A549 (cell line): ENCODE data around the gene EMC6. TPM values are rescaled to one million over a fixed set of nuclear protein-coding genes. Genes with fewer than 3 reads are reported as not detected.

Experiments used
- ATAC-seq, 2 experiments: fragments of 200-7000 bp in 1 of 2; fragments of >200 bp in 1 of 2; cut with Nextera tagmentation in 1 of 2; cut with Tn5 transposase in 1 of 2; 3 replicates each; pipeline versions ENCODE4 v1.8.0 to v1.9.1; 2018 to 2020; ENCODE audit warnings: mild to moderate bottlenecking in 1 of 2, moderate library complexity in 1 of 2
- CTCF ChIA-PET: fragments of 300-600 bp; sonication (Branson Sonifier 250); formaldehyde crosslinking; extraction: SDS; loops from one replicate; lab custom pipeline; 2021; ENCODE audit warnings: antibody characterized with exemption, inconsistent platforms; lab: Yijun Ruan, JAX
- POLR2A ChIA-PET: fragments of 350-600 bp; formaldehyde crosslinking; extraction: SDS; loops from one replicate; lab custom pipeline; 2021; ENCODE audit warnings: antibody characterized with exemption, inconsistent platforms; lab: Yijun Ruan, JAX
- DNase-seq, 2 experiments: peaks; one replicate each; pipeline versions ENCODE4 v3.0.0 to v3.0.0-alpha.2; 2011 to 2016; ENCODE audit warnings: low read depth in 1 of 2, low spot score in 1 of 2
- FAIRE-seq: peaks from 2 replicates; lab custom pipeline; 2011; peaks lifted over from hg19 to GRCh38; lab: Jason Lieb, UNC
- H3K27ac ChIP-seq, 2 experiments: fragments of >200 bp; sonication (Bioruptor Twin); formaldehyde crosslinking; 3 replicates each; pipeline ENCODE4 v1.5.1; 2016 to 2017
- H3K4me1 ChIP-seq: fragments of >200 bp; sonication (Bioruptor Twin); formaldehyde crosslinking; 3 replicates; pipeline ENCODE4 v1.6.1; 2016
- H3K4me2 ChIP-seq: fragments of >200 bp; sonication (Bioruptor Twin); formaldehyde crosslinking; 3 replicates; pipeline ENCODE4 v1.6.1; 2016
- H3K4me3 ChIP-seq: fragments of >200 bp; sonication (Bioruptor Twin); formaldehyde crosslinking; 3 replicates; pipeline ENCODE4 v1.5.1; 2016
- H3K9me3 ChIP-seq: fragments of >200 bp; sonication (Bioruptor Twin); formaldehyde crosslinking; 3 replicates; pipeline ENCODE4 v1.6.1; 2016
- BCL3 ChIP-seq: fragments of >200 bp; sonication (Bioruptor Twin); formaldehyde crosslinking; IDR thresholded peaks from 3 replicates; pipeline ENCODE4 v1.6.1; 2016
- CBX8 ChIP-seq: fragments of 200-600 bp; sonication (generic); IDR thresholded peaks from 2 replicates; pipeline ENCODE4 v1.6.1; 2016
- E2F6 ChIP-seq: IDR thresholded peaks from 2 replicates; pipeline ENCODE4 v1.6.1; 2012; ENCODE audit warnings: low read depth, borderline replicate concordance
- FOSL2 ChIP-seq, 2 experiments: fragments of 450-650 bp in 1 of 2; fragments of >200 bp in 1 of 2; sonication (Bioruptor Twin) in 1 of 2; formaldehyde crosslinking; IDR thresholded peaks; 2 replicates each; pipeline versions ENCODE4 v1.5.0 to v1.6.1; 2016 to 2020; ENCODE audit warnings: mild to moderate bottlenecking in 1 of 2, moderate library complexity in 1 of 2
- HDAC2 ChIP-seq: fragments of 200-600 bp; sonication (generic); IDR thresholded peaks from 2 replicates; pipeline ENCODE4 v1.6.1; 2016
- HOXB13 ChIP-seq: fragments of 250-450 bp; sonication (Bioruptor Pico); IDR thresholded peaks from 2 replicates; pipeline ENCODE4 v1.5.0; 2020; ENCODE audit warnings: low read depth, mild to moderate bottlenecking, moderate library complexity
- HOXB5 ChIP-seq: fragments of 250-450 bp; sonication (Bioruptor Pico); IDR thresholded peaks from 2 replicates; pipeline ENCODE4 v1.5.0; 2020; ENCODE audit warnings: mild to moderate bottlenecking, moderate library complexity
- KDM5A ChIP-seq: fragments of 200-600 bp; sonication (generic); IDR thresholded peaks from 2 replicates; pipeline ENCODE4 v1.6.1; 2016; ENCODE audit warnings: antibody characterized with exemption, mild to moderate bottlenecking
- MAZ ChIP-seq: fragments of 150-350 bp; IDR thresholded peaks from 2 replicates; pipeline ENCODE4 v1.6.1; 2014; ENCODE audit warnings: antibody characterized with exemption, low read depth, low read length, borderline replicate concordance
- MYC ChIP-seq: IDR thresholded peaks from 2 replicates; pipeline ENCODE4 v1.6.1; 2012; ENCODE audit warnings: mild to moderate bottlenecking, inconsistent platforms, low read length, improper control_type of control experiment, borderline replicate concordance
- PBX3 ChIP-seq: IDR thresholded peaks from 2 replicates; pipeline ENCODE4 v1.6.1; 2012
- POLR2A ChIP-seq: IDR thresholded peaks from 2 replicates; pipeline ENCODE4 v1.6.1; 2012; ENCODE audit warnings: mild to moderate bottlenecking, low read length
- REST ChIP-seq: fragments of 200-600 bp; sonication (generic); IDR thresholded peaks from 2 replicates; pipeline ENCODE4 v1.6.1; 2016; ENCODE audit warnings: antibody characterized with exemption, mild to moderate bottlenecking, moderate library complexity
- RFX5 ChIP-seq: fragments of 450-650 bp; IDR thresholded peaks from 2 replicates; pipeline ENCODE4 v1.7.1; 2014; ENCODE audit warnings: antibody characterized with exemption, mild to moderate bottlenecking, moderate library complexity
- TP53 ChIP-seq: fragments of 250-450 bp; sonication (Bioruptor Pico); IDR thresholded peaks from 2 replicates; pipeline ENCODE4 v1.5.0; 2021; ENCODE audit warnings: mild to moderate bottlenecking, moderate library complexity
- USF2 ChIP-seq: fragments of 450-650 bp; IDR thresholded peaks from 2 replicates; pipeline ENCODE4 v1.6.1; 2014; ENCODE audit warnings: antibody characterized with exemption
- ZC3H11A ChIP-seq: fragments of 450-650 bp; IDR thresholded peaks from 2 replicates; pipeline ENCODE4 v1.6.1; 2014; ENCODE audit warnings: antibody characterized with exemption, mild to moderate bottlenecking
- WGBS: methylation state at CpG from one replicate; pipeline ENCODE4 v1.1.6; 2017; ENCODE audit errors: missing lambda C conversion rate; 5-methylcytosine and 5-hydroxymethylcytosine counted together
- polyA plus RNA-seq, 4 experiments: library from polyadenylated mRNA; depleted of rRNA in 3 of 4; stranded (reverse); fragments of >200 nt; fragmentation: RNase III in 1 of 4; extraction: RNeasy Plus Mini Kit Qiagen cat#74134 plus additional on column Dnase treatment in 1 of 4; gene quantifications; 2 replicates in 3 of 4; 3 replicates in 1 of 4; pipeline ENCODE4 v1.2.3, GENCODE V29; 2011 to 2017

The EMC6 gene
- polyA plus RNA-seq, 2 of the 4 experiments (the other 2 are of a cell fraction): 68.3 to 122 TPM

- CTCF ChIA-PET: interaction anchor here (0.6 to 6.8 kb wide), 4 partner anchors 9 to 835 kb away, joined by 3 to 43 read pairs (median 8); no protein-coding TSS in a partner anchor
- 88% methylated on average over 14 of the region's 16 CpGs for WGBS
- Histone ChIP-seq H3K4me1 (peaks cover 15% of the 10 kb centered on the region), H3K4me2 (no peak overlapping the region), H3K9me3 (no peaks in the 10 kb centered on the region), H3K27ac (no peak overlapping the region), H3K4me3 (no peak overlapping the region)
- TF ChIP-seq HDAC2 (no peak), REST (no peak), HOXB13 (no peak), E2F6 (no peak), MYC (no peak), ZC3H11A (no peak), USF2 (no peak), TP53 (CRISPR knock-in tag) (no peak), HOXB5 (CRISPR knock-in tag) (no peak), PBX3 (no peak)
- no peak for ATAC-seq
- no peak for DNase-seq
- POLR2A ChIA-PET: interaction anchor here (1.5 kb wide), 1 partner anchor 12 kb away, joined by 7 read pairs; the partner anchor contains the start of gene TAX1BP3
- no peak for FAIRE-seq
Observed at GRCh38 chr17:3656353-3656752, 12.3 kb upstream of the EMC6 start.

GRCh38 chr17:3656755-3657587 is 11.6 kb upstream of the EMC6 start:
- no peak for FAIRE-seq
- ChIA-PET CTCF (interaction anchor here (0.6 to 6.8 kb wide), 5 partner anchors 9 to 836 kb away, joined by 3 to 43 read pairs (median 10); no protein-coding TSS in a partner anchor), POLR2A (interaction anchor here (1.5 kb wide), 1 partner anchor 11 kb away, joined by 6 read pairs; no protein-coding TSS in a partner anchor)

More at GRCh38 chr17:3656755-3657587, 11.6 kb upstream of the EMC6 start:
- Histone ChIP-seq H3K27ac (no peak overlapping the region), H3K4me1 (peaks cover 15% of the 10 kb centered on the region), H3K4me3 (no peak overlapping the region), H3K9me3 (no peaks in the 10 kb centered on the region), H3K4me2 (no peak overlapping the region)
- ATAC-seq: no peak
- TF ChIP-seq POLR2A (no peak), RFX5 (no peak), TP53 (CRISPR knock-in tag) (no peak), KDM5A (no peak), FOSL2 (IDR thresholded peaks at IDR 0.05) (no peak), FOSL2 (CRISPR knock-in tag; IDR thresholded peaks at IDR 0.05) (no peak), MAZ (no peak), CBX8 (no peak), BCL3 (no peak)
- DNase-seq: no peak
- WGBS: 89% methylated on average over 16 of the region's 16 CpGs
